HG03066 (cell line): ENCODE results near the gene IFIT1B.
"Not testable (repeated sequence)": the region's sequence is repeated elsewhere in the genome, so short reads cannot be mapped to it uniquely, and the experiment has no call there.

Source experiments
- ATAC-seq: cut with Tn5 transposase; IDR thresholded peaks from one replicate; pipeline ENCODE4 v1.9.1; 2021; ENCODE audit warnings: low read depth; ENCODE audit not compliant: unreplicated experiment

Gene IFIT1B

DNA sequence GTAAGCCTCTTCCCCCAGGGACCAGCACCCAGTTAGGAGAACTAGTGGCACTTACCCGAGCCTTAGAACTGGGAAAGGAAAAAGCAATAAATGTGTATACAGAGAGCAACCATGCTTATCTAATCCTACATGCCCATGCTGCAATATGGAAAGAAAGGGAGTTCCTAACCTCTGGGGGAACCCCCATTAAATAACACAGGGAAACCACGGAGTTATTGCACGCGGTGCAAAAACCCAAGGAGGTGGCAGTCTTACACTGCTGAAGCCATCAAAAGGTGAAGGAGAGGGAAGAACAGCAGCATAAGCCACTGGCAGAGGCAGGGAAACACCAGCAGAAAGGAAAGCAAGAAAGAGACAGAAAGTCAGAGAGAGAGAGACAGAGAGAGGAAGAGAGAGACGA, 32.7 kb downstream of the IFIT1B start:
- not testable (repeated sequence) for ATAC-seq

DNA sequence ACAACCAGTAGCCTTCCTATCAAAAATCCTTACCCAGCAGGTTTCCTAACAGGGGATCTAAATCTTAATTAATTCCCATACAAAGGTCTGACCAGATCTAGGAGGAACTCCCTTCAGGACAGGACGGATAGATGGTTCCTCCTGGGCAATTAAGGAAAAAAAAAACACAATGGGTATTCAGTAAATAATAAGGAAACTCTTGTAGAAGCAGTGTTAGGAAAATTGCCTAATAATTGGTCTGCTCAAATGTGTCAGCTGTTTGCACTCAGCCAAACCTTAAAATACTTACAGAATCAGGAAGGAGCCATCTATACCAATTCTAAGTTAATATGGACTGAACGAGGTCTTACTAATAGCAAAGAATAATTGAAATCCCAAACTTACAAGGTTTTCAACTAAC, 33.3 kb downstream of the IFIT1B start:
- ATAC-seq = not testable (repeated sequence)

DNA sequence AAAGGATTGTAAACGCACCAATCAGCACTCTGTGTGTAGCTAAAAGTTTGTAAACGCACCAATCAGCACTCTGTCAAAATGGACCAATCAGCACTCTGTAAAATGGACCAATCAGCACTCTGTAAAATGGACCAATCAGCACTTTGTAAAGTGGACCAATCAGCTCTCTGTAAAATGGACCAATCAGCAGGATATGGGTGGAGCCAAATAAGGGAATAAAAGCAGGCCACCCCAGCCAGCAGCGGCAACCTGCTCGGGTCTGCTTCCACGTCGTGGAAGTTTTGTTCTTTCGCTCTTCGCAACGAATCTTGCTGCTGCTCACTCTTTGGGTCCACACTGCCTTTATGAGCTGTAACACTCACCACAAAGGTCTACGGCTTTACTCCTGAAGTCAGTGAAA, 34.4 kb downstream of the IFIT1B start:
- not testable (repeated sequence) for ATAC-seq

DNA sequence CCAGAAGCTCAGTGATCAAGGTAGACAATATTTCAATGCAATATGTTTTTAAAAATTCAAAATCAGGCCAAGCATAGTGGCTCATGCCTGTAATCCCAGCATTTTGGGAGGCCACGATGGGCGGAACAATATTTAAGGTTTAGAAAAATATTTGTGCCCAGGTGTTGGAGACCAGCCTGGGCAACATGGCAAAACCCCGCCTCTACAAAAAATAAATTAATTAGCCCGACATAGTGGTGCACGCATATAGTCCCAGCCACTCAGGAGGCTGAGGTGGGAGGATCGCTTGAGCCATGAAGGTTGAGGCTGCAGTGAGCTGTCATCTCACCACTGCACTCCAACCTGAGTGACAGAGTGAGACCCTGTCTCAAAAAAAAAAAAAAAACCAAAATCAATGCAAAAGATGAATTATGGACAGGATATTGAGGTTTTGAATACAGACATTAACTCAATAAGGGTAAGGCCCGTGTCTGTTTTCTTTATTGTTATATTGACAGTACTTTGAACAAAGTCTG, 35.6 kb downstream of the IFIT1B start:
- ATAC-seq = no peak

DNA sequence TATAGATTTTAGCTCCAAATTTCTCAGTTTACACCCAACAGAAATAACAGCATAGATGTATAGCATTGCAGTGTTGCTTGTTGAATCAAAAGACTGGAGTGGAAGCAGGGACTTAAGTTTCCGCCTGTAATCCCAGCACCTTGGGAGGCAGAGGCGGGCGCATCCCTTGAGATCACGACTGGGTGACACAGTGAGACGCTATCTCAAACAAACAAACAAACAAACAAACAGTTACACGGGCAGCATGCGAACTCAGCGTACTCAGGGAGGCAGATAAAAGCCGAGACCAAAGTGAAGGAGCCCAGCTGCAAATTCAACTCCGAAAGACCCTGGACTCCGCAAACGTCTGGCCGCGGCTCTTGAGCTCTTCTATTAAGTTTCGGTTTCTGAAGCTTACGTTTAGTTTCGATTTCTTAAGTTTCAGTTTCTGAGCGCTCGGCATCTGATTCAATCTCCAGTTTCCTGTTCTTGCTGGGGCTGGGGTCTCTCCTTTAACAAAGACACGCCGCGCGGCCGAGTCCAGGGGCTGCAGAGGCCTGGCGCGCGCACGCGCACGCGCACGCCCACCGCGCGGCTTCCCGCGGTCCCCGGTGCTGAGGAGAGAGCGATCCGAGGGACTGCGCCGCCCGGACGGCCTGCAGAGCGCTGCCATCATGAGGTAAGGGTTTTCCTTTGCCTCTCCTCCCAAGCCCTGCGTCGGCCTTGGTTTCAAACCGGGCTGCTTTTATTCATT, 36.5 kb downstream of the IFIT1B start, which contains the start of gene IFIT5:
Gene IFIT5, plus strand, starts transcription at position 423 of the 733 bp plus-strand sequence. Its CDS starts 231 bp downstream, at position 654.
- ATAC-seq = peak; percentile 79

DNA sequence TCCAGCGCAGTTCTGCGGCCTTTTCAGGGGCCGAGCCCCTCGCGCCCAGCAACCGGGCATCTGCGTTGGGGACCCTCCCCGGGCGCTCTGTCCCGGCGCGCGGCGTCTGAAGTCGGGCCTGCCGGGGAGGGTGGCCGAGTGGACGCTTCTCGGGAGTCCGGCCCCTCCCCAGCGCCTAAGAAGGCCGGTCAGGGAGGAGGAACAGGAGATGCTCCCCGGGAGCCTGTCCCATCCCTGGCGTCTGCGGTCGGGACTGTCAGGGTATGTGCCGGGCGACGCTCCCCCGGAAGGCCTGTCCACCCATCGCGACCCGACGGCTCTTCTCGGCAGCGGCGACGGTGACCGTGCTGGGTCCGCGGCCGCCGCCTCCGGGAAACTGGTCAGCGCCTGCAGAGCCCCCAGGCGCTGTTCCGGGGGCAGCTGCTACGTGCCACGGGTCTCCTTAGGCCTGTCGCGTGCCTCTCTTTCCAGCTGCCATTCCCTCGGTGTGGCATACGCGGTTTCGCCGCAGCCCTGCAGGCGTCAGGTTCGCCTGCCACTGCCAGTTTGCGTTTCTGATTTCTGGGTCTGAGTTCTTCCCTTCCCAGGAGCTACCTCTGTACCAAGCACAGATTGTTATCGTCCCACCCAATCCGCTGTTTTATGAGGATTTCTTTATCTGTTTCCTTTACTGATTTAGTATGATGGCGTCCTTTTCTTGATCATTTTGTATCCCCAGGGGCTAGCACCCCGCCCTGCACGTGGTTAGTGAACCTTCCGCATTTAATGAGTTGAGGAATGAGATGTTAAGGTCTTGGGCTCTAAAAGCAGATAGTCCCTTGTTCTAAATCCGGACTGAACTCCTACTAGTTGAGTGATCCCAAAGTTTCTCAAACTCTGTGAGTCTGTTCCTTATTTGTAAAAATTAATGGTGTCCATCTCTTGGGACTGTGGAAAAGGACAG, 37.3 kb downstream of the IFIT1B start:
- ATAC-seq = peak; percentile 32

DNA sequence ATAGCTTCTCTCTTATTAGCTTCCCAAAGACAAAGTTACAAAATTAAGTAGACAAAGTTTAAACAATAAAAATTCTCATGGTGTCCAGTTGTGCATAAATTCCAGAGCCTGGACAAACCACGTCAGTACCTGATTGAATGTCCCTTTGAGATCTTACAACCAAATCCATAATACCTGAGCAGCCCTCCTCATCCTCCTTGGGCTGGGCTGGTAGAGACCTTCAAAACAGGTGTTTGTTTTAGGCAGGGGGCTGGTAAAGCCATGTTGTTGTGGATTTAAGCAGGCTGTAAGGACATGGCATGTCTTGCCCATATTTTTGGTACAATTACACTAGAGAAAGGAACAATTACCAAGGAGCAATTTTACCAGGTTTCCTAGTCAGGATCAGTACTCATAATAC, 38.6 kb downstream of the IFIT1B start:
- ATAC-seq = no peak

DNA sequence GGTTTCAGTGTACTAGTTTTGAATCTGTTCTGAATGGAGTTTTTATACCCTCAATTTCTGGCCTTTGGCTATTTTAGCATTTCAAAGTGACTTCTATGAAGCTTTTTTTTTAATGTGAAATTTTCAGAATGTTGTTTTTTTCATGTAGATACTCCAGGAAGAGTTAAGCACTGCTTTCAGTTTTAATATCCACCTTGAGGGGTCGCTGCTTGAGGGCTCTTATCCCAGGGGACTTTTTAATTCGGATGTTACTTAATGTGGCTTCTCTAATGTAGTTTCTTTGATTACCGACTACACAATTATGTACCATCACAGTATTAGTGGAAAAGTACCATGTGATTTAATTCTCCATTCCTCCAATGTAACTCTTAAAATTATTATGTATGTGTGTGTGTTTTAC, 41.7 kb downstream of the IFIT1B start:
- ATAC-seq = no peak

DNA sequence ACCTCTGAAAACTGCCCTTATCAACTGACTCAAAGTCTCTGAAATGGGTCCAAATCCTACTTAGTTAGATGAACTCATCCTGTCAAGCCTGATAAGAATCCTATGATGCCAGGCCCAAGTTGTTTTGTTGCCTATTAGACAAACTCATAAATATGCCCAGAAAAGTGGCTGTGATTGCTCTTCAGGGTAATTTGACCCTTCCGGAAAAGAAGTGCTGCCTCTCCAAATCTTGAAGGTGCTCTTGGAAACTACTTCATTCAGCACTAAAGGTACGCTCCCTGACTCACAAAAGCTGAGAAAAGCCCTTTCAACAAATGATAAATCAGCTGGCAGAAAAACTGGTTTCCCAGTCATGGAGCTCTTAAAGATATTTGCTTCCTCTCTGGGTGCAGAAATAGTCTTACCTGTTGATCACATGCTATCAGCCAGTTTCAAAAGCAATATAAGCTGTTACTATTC, 43.2 kb downstream of the IFIT1B start:
- no peak for ATAC-seq

DNA sequence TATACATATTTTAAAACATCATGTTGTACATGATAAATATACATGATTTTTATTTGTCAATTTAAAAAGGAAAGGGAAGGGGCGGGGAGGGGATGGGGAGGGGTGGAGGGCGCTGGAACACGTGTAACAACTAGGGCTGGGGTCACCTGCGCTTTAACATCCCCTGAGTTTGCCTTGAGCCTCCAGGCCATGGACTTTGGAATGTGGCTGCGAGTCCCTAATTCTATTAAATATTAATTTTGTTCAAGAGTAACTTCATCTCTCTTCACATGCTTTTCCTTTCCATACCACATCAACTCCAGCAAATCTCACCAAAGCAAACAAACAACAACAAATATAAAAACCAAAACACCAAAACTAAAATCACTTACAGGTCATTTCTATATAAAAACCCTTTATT, 47.1 kb downstream of the IFIT1B start:
- ATAC-seq = no peak

DNA sequence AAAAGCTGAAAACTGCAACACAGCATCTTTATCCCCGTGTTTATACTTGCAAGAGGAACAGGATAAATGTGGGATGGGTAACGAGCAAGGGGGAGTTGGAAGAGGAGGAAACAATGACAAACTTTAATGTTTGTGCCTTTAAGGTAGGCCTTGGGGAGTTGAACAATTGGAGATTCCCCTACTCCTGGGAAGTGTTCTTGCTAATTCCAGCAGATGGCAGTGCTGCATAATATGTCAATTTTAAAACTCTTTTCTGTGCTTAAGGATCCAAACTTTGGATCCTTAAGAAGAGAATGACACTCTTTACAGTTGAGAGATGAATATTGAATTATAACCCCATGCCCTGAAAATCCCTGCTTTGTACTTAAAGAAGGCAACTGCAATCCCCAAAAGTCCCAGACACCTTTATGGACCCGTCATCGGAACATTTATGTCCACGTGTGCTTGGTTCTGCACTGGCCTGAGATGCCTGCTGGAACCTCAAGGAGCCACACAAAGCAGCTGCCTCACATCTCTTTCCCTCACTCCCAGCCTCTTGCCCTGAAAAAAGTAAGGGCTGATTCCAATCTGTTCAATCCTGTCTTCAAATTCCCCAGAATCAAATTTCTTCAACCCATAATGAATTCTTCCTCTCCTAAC, 48.5 kb downstream of the IFIT1B start:
- ATAC-seq = no peak

DNA sequence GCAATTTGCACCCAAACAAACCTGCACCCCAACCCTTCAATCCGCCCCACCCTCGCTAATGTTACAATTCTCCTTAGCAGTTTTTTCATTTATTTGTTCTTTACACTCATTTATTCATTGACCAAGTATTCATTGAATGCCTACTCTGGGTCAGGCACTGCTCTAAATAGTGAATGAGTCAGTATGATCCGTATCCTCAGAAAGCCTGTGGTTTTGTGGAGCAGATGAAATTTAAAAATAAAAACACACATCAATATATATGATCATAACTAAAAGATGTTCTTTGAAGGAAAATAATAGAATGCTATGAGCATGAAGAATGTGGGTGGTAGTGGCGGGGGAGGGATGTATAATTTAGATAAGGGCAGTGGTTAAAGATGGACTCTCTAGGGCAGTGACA, 49.8 kb downstream of the IFIT1B start:
- ATAC-seq = no peak

DNA sequence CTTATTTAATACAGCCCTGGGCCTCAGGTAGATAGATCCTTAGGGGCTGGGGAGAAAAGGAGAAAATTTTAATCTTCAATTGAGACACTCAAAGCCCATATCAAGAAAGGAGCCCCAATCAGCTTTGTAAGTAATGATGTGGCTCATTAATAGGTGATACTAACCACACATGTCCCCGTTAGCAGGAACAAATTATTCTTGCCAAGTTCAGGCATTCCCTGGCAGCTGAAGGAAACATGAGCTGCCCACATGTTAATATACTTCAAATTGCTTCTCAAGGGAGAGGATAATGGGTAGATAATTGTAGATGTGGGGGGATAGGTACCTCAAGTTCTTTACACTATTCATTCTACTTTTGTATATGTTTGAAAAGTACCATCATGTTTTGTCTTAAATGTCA, 51.0 kb downstream of the IFIT1B start:
- ATAC-seq = no peak

DNA sequence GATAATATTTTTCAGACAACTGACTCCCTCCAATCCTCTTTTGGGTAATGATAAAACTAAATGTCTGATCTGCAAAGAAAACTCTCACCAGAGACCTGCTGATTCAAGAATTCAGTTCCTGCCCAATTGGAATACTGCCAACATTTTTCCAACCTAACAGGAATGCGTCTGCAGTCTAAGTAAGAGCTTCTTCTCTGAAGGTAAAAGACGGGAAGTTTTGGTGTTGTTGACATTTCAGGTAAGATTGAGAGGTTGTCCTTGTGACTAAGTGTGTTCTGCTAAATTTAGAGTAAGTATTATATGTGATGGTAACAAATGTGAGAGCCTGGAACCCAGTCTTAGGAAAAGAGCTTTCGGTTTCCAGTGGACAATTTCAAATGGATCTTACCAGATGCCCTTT, 54.1 kb downstream of the IFIT1B start:
- ATAC-seq = no peak
